Epithelial cell of proximal tubule (primary cell): ENCODE measurements around the gene EFHC1. TPM values are rescaled to one million over a fixed set of nuclear protein-coding genes. Genes with fewer than 3 reads are reported as not detected.

ENCODE experiments used
- DNase-seq: peaks from one replicate; pipeline ENCODE4 v3.0.0-alpha.2; 2011; ENCODE audit warnings: low read depth
- H3K4me3 ChIP-seq: 2 replicates; pipeline ENCODE4 v1.5.1; 2011; ENCODE audit warnings: low read depth, mild to moderate bottlenecking, low read length
- total RNA-seq: library from RNA; depleted of rRNA; stranded (reverse); fragments of >200 nt; gene quantifications from 2 replicates; pipeline ENCODE4 v1.2.3, GENCODE V29; 2015
- TF ChIP-seq, protein P1 (sequence below): conservative IDR thresholded peaks from 2 replicates; pipeline ENCODE4 v1.5.1; 2012; ENCODE audit warnings: low read depth, mild to moderate bottlenecking, low read length

The EFHC1 gene, protein sequence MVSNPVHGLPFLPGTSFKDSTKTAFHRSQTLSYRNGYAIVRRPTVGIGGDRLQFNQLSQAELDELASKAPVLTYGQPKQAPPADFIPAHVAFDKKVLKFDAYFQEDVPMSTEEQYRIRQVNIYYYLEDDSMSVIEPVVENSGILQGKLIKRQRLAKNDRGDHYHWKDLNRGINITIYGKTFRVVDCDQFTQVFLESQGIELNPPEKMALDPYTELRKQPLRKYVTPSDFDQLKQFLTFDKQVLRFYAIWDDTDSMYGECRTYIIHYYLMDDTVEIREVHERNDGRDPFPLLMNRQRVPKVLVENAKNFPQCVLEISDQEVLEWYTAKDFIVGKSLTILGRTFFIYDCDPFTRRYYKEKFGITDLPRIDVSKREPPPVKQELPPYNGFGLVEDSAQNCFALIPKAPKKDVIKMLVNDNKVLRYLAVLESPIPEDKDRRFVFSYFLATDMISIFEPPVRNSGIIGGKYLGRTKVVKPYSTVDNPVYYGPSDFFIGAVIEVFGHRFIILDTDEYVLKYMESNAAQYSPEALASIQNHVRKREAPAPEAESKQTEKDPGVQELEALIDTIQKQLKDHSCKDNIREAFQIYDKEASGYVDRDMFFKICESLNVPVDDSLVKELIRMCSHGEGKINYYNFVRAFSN
- total RNA-seq, result 18.1 and 20.2 TPM in 2 replicates

GRCh38 chr6:52419809-52420667 is at the start of gene EFHC1:
Gene EFHC1 (plus strand): TSS chr6:52420342. CDS start chr6:52420411, 69 bp downstream.
- TF ChIP-seq, protein P1, sequence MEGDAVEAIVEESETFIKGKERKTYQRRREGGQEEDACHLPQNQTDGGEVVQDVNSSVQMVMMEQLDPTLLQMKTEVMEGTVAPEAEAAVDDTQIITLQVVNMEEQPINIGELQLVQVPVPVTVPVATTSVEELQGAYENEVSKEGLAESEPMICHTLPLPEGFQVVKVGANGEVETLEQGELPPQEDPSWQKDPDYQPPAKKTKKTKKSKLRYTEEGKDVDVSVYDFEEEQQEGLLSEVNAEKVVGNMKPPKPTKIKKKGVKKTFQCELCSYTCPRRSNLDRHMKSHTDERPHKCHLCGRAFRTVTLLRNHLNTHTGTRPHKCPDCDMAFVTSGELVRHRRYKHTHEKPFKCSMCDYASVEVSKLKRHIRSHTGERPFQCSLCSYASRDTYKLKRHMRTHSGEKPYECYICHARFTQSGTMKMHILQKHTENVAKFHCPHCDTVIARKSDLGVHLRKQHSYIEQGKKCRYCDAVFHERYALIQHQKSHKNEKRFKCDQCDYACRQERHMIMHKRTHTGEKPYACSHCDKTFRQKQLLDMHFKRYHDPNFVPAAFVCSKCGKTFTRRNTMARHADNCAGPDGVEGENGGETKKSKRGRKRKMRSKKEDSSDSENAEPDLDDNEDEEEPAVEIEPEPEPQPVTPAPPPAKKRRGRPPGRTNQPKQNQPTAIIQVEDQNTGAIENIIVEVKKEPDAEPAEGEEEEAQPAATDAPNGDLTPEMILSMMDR, result no peak
- peak within 1 kb of the TSS; percentile 76 for H3K4me3 ChIP-seq
- peak; percentile 73 for DNase-seq

GRCh38 chr6:52371656-52372191 is 48.4 kb upstream of the EFHC1 start:
- H3K4me3 ChIP-seq, result no peak overlapping the region
- TF ChIP-seq, protein P1, result no peak
- DNase-seq, result no peak

DNA sequence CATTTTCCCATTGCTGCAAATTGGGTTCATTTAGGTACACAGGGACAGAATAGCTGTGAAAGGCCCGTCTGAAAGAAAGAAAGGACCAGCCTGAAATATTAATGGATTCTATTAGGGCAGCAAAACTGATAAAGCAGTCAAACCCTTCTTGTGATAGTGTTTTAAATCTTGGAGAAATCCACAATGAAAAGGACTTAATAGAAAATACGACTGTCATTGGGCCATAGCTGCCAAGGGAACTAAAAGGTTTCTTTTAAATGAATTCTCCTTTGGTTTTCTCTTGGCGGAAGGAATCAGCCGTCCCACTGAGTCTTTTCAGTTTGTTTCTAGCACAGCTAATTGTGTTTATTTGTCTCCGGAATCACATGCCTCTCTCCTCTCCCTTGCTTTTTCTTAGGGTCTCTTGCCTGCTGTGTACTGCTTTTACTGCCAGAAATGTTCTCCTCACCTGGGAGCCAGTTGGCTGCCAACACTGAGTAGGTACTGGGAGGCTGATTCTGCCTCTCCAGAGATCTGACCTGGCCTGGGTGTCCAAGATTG is 46.9 kb upstream of the EFHC1 start:
- DNase-seq, result no peak
- H3K4me3 ChIP-seq, result no peak overlapping the region
- TF ChIP-seq, protein P1, result no peak

GRCh38 chr6:52374247-52374646 is 45.9 kb upstream of the EFHC1 start:
- H3K4me3 ChIP-seq, result no peak overlapping the region
- no peak for DNase-seq
- TF ChIP-seq, protein P1, result no peak

- no peak overlapping the region for H3K4me3 ChIP-seq
- no peak for DNase-seq
- TF ChIP-seq, protein P1, result no peak
Observed at GRCh38 chr6:52375780-52376556, 44.2 kb upstream of the EFHC1 start.

GRCh38 chr6:52376763-52377162 is 43.4 kb upstream of the EFHC1 start:
- TF ChIP-seq, protein P1, result no peak
- H3K4me3 ChIP-seq, result no peak overlapping the region
- no peak for DNase-seq
